RCC 7860 (cell line): ENCODE measurements around the gene MAML2.

Experiments used
- DNase-seq: peaks from one replicate; pipeline ENCODE4 v3.0.0-alpha.2; 2015; ENCODE audit warnings: low spot score
- FAIRE-seq: peaks from 2 replicates; lab custom pipeline; 2012; peaks lifted over from hg19 to GRCh38; lab: Jason Lieb, UNC

The MAML2 gene

GRCh38 chr11:96085319-96085930, 257.6 kb downstream of the MAML2 start:
- FAIRE-seq = no peak
- no peak for DNase-seq

DNA sequence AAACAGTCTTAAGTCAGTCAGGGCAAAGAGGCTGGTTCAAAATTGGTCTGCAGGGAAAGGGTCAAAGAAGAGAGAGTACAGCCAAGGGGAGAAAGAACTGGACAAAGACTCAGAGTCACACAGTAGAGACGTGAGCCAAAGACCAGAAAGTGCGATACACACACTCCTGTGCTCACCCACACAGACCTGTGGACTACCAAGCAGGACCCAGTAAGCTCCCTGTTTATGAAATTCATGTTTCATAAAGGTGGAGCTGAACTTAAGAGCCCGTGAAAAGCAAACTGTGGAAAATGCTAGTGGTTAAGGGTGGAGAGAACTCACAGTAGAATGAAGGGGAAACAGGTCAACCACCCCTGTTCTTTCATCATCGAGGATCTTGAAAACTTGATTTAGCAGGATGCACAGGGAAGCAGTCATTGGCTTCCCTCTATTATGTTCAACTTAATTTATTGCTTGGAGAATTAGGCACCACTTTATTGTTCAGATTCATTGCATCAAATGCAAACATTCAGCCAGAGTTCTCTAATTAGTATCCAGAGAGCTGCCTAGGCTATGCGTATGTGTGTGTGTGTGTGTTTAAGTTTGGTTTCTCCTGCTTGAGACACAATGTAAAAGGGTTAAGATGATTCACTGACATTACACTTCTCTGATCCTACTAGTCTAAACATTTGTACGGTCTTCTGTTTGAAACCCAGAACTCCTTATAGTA, 258.2 kb downstream of the MAML2 start:
- DNase-seq (no peak), FAIRE-seq (no peak)

DNA sequence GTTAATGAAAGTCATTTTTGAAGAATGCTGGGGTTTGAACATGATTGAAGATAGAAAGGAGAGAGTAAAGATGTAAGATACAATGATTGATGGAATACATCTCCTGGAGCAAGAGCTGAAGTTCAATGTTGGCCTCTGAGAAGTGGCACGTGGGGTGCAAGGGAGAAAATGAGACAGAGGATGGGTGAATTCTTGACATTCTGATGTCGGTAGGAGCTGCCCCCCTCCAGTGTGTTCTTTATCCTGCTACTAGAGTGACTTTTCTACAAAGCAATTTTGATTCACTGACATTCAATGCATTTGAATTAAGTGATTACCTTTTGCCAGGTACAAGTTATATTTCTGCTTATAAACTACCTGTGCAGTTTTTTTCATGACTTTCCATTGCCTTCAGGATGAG, 260.1 kb downstream of the MAML2 start:
- FAIRE-seq = no peak
- no peak for DNase-seq

DNA sequence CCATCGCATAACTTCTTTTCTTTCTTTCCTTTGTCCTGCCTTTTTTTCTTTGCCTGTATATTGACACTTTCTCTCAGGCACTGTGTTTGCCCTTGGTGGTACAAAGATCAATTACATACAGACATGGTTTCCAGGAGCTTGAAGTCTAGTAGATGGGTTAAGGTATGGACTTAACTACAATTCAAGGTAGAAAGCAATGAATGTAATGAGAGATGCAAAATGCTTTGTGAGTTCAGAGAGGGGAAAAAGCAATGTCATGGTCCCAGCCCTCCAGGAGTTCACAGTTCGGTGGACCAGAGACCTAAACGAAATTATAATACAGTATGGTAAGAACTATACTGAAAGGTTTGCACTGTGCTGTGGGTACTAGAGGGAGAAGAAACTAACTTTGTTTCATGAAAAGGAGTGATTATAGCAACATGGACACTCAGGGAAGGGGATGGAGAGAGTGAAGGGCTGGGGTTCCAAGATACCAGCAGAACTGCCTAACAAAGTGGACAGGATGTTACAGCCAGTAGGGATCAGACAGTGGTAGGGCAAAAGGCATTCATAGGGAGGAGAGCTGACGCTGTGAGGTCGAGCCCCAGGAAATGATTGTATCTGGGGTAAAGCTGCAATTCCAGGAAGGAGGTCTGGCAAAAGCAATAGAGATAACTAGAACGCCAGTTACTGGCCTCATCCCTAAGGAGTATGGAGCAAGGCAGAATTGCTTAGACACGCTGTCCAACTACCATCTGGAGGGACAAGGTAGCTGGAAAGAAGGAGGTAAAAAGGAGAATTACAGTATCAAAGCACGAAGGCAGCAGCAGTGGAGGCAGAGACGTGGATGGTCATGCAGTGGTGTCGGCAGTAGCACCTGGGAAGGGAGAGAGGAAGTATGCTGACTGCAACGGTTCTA, 260.7 kb downstream of the MAML2 start:
- DNase-seq (no peak), FAIRE-seq (no peak)

- DNase-seq (no peak), FAIRE-seq (no peak)
Observed at GRCh38 chr11:96081561-96081960, 261.4 kb downstream of the MAML2 start.

- DNase-seq = no peak
- FAIRE-seq = no peak
Observed at GRCh38 chr11:96079691-96080090, 263.3 kb downstream of the MAML2 start.

GRCh38 chr11:96075532-96075959, 267.4 kb downstream of the MAML2 start:
- FAIRE-seq = no peak
- peak; percentile 47 for DNase-seq

- DNase-seq (no peak), FAIRE-seq (no peak)
Observed at GRCh38 chr11:96074551-96075310, 268.3 kb downstream of the MAML2 start.

GRCh38 chr11:96073536-96073935, 269.5 kb downstream of the MAML2 start:
- DNase-seq (peak; percentile 70), FAIRE-seq (peak; percentile 85)

GRCh38 chr11:96072592-96072991, 270.4 kb downstream of the MAML2 start:
- FAIRE-seq (no peak), DNase-seq (no peak)

DNA sequence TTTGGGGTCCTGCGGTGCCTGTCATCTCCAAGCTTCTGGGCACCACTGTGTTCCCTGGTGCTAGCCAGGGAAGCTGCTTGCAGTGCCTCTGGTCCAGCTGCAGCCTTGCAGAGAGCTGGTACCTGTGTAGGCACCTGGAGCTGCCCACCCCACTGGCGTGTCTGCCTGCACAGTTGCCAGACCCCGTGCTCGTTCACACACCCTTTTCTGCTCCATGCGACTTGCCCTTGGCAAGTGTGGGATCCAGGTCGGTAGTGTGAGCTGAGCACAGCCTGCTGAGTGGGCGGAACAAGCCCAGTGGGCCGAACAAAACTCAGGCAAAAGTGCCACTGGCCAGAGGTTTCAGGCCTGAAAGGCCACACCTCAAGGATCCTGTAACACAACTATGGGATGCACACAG, 272.5 kb downstream of the MAML2 start:
- no peak for DNase-seq
- no peak for FAIRE-seq

- no peak for DNase-seq
- no peak for FAIRE-seq
Observed at GRCh38 chr11:96067160-96067559, 275.8 kb downstream of the MAML2 start.

DNA sequence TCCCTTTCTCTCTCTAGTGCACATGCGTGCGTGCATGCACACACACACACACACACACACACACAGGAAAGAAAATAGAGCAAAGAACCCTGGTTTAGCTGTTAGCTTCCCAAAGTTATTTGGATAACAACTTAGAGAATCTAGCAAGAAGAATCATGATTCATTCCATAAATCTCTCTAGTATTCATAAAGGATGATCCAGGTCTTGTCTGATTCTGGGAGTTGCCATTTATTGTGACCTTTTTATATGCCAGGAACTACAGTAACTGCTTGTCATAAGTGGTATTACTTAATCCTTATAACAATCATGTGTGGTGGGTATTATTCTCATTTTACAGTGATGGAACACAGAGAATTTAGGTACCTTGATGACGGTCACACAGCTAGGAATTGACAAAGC, 277.6 kb downstream of the MAML2 start:
- FAIRE-seq (no peak), DNase-seq (no peak)

GRCh38 chr11:96063886-96064285, 279.1 kb downstream of the MAML2 start:
- no peak for FAIRE-seq
- no peak for DNase-seq

GRCh38 chr11:96063053-96063452, 279.9 kb downstream of the MAML2 start:
- DNase-seq (no peak), FAIRE-seq (no peak)

- FAIRE-seq = peak; percentile 53
- peak; percentile 71 for DNase-seq
Observed at GRCh38 chr11:96062134-96062533, 280.9 kb downstream of the MAML2 start.

DNA sequence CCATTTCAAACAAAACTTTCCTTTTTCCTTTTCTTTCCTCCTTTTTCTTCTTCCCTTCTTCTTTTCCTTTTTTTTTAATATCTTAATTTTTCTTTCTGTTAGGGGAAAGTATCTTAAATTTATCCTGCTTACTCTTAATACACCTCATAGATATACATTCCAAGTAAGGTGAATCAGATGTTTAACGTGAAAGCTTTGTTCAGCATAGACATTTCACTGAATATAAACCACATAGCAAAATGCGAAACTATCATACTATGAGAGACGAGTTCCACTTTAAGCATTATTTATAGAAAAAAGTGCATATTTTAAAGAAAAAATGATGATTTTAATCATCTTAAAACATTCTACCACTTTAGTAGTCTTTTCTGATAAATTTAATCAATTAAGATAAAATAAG, 281.3 kb downstream of the MAML2 start:
- FAIRE-seq = no peak
- DNase-seq = no peak

GRCh38 chr11:96061069-96061468, 281.9 kb downstream of the MAML2 start:
- DNase-seq (no peak), FAIRE-seq (no peak)

GRCh38 chr11:96057502-96057901, 285.5 kb downstream of the MAML2 start:
- DNase-seq (no peak), FAIRE-seq (no peak)

DNA sequence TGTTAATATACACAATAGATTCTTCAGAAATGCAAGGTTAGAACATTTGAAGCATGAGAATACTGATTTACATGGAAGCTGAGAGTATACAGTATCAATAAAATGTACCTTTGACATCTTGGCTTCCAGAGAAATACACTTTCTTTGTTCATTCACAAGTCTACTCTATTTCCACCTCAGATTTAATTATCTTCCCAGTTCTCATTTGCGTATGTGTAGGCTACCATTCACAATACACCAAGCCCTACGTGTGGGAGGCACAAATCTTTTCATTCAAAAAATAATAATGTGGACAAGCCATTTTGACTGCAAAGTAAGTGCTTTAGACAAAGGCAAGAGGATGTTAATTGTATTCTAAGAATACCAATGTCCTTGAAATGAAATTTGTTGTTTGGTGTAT, 286.4 kb downstream of the MAML2 start:
- FAIRE-seq (no peak), DNase-seq (no peak)
